HG03097 (cell line): Measurements from ENCODE around the gene DOCK8.

Source experiments
- ATAC-seq: cut with Tn5 transposase; IDR thresholded peaks from one replicate; pipeline ENCODE4 v1.9.1; 2021; ENCODE audit not compliant: unreplicated experiment, low FRiP score

The DOCK8 gene

DNA sequence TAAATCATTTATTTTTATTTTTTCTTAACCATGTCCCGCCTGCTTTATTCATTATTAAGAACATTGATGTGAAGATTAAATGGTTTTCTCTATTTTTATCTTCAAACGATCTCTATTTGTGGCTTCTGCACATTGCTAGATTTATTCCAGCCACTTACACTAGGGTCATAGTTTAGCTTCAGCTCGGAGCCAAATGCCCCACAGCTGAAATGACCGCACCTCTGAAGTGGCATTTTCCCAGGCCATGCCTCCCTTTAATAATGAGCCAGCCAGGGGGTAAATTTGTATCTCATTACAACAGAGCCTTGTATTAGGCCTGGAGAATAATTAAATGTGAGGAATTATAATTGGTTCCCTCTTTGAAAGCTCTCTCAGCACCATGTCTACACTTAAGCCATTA is 89.4 kb downstream of the DOCK8 start:
- no peak for ATAC-seq

DNA sequence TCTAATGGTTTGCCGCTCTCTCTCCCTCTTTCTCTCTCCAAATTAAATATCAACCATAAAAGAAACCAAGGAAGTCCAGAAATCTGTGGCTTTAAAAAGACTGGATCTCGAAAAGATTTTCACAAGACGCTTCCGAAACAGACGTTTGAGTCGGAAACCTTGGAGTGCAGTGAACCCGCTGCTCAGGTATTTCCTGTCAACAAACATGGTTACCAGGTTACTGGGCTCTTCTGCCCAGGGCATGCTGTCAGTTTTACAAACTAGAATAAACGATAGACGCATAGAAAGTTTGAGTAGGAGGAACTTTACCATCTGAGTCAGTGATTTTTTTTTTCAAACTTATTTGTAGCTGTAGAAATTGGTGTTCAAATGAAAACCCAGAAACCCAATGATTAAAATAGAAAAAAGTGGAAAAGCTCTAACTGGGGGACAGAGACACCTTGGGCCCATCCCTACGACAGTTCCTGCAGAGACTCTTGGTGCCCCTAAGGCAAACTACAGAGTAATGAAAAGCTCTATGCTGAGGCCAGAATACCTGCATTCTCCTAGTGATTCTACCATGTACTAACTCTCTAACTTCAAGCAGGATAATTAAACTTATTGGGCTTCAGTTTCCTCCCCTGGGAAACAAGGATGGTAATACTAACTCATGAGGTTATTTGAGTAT is 90.0 kb downstream of the DOCK8 start:
- ATAC-seq: no peak

DNA sequence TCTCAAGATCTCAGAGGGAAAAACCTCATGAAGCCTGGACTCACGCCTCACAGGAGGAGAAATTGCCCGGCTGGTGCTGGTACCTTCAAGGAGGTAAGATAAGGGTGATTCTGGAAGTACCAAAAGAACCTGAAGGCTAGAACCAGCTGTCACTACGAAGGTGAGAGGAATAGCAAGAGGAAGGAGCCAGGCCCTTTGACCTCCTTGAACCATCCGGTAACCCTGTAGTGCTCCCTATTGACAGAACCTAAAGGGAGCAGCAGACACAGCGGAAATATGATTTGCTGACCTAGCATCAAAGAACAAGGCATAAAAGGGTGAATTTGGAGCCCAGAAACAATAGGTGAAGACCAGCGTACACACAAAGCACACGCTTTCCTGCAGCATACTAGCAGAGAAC is 92.2 kb downstream of the DOCK8 start:
- ATAC-seq: no peak

DNA sequence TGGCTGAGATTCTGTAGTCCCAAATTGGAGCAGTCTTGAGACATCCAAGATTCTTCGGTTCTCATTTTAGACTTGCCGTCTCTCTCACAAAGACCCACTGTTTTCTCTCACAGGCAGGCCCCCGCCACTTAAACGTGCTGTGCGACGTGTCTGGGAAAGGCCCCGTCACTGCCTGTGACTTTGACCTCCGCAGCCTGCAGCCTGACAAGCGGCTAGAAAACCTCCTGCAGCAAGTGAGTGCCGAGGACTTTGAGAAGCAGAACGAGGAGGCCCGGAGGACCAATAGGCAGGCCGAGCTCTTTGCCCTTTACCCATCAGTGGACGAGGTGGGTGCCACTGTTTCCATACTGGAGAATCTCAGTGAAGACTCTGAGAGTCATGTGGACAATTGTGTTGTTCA is 97.2 kb downstream of the DOCK8 start:
- no peak for ATAC-seq

DNA sequence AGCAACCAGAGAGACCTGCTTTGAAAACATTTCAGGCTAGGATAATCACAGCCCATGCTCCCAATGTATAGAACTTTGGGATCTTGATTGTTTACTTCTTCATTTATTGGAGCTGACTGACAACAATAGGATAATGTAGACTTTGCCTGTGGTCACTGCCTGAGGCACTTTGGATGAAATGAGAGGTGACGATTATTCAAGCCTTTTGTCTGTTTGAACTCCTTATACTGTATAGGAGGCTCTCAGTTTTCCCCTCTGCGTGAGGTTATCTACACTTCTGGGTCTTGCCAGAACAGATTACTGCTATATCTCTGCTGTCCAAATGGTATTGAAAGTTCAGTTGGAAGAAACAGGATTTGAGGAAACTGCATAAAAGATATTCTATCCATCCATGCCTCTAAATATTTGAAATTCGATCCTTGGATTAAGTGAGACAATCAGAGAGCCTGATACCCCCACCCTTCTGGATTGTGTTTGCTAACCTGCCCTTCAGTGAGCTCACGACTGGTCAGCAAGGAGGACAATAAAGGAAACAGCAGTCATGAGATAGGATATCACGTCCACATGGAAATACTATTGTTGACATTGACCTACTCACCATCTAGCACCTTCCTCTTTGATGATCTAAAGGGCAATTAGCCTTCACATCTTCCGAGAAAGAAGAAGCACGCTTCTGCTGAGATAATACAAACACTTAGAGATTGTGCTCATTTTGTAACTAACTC is 98.1 kb downstream of the DOCK8 start:
- ATAC-seq: no peak

DNA sequence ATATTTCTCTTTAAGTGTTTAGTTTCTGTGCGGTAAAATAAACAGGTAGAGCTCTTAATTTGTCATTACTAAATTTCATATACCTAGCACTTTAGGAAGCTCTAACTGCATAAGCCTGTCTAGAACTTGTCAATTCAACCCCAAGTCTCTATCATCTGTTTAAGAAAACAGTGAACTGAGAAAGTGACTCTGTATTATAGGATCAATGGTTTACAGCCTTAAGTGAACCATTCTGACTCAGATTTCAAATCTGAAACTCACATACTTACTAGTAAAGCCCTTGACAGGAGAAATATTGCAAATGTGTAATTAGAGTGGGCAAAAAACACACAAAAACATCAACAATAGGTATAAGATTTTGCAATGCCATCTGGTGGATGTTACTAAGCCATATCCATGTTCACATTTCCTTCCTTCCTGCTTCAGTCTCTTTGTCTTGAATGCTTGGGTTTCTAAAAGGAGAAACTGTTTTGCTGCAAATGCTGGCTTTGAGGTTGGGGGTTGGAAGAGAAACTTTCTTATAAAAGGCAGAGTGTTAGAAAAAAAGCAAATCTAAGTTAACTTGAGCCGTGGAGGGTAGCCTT is 101.8 kb downstream of the DOCK8 start:
- no peak for ATAC-seq

DNA sequence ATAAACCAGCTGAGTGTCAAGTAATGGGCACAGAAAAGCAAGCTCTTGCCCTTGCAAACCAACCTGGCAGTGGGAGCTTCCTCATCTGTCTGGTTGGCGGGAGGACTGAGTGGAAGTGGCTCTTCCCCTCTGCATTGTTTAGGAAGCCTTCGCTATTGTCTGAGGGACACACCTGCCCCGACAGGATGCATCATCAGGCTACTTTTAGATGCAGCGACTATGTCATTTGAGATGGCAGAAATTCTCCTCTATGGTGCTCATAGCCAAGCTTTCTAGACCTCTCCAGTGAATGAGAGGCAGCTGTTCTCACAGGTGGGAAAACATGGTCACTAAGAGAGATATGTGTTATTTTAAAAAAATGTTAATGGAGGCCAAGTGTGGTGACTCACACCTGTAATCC is 104.0 kb downstream of the DOCK8 start:
- ATAC-seq: no peak

DNA sequence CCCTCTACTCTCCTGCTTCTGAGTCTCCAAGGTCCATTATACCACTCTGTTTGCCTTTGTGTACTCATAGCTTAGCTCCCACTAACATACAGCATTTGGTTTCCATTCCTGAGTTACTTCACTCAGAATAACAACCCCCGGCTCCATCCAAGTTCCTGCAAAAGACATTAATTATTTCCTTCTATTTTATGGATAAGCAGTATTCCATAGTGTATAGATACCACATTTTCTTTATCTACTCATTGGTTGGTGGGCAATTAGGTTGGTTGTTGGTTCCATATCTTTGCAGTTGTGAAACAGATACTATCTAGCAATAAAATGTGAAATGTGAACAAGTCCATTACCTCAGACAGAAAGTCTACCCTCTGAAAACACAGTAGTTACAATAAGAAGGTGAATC is 110.3 kb downstream of the DOCK8 start:
- no peak for ATAC-seq

DNA sequence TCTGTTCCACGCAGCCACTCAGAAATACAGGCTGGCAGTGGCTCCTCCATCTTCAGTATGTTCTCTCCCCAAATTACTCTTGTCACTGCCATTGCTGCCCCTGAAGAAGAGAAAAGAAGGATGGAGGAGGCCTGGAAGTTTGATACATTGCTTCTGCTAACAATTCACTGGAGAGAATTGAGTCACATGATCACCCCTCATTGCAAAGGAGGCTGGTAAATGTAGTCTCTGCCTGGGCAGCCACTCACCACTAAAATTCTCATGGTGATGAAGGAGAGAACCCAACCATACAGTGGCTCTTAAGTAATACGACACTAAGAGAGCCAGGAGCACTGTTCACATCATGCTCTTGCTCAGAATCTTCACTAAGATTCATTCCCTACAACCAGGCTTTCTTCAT is 112.0 kb downstream of the DOCK8 start:
- ATAC-seq: no peak

DNA sequence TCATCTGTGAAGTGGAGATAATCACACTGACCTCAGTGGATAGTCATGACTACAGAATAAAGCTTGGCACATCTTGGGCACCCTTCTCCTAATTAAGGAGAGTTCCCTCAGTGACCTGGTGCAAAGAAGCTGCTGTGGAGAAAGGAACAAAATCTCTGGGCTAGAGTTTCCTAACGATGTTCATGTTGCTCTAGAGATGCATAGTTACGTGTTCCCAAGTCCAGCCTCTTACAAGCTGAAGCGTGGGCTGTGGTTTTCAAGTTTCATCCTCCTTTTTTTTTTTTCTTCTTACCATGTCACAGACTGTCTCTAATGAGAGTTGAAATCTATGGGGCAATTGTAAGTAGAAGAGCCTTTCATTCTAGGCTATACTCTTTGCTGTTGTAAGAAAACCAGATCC is 113.8 kb downstream of the DOCK8 start:
- ATAC-seq: no peak

DNA sequence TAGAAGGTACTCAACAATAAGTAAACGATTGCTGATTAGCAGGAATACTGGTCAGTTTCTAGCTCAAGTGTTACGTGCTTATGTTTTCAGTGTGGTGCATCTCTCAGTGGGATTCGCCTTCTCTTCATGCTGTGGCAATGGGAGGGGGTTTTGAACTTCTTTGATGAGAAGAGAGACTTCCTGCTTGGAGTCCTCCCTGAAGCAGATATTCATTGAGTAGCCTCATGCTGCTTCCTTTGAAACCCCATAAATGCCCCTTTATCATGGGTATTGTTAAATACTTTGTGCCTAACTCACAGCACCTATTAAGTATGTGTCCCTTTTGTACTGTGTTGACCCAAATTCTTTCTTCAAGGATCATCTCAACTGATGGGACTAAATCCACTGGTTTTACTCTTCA is 116.5 kb downstream of the DOCK8 start:
- ATAC-seq: no peak

DNA sequence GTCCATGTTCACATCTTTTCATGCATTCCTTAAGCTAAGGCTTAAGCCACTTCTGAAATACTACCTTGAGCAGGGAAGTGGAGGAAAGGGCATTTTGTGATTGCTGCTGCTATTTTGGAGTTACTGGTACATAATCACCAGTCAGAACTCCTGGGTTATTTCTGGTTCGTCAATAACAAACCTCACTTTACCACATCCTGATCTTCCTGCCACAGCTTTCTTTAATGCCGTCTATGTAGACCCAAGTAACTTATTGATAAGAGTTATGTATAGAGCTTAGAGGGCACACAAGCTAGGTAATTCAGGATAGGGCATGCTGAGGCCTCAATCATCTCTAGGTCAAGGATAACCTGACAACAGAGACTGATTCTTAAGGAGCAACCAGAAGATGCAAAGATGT is 120.7 kb downstream of the DOCK8 start:
- ATAC-seq: no peak

DNA sequence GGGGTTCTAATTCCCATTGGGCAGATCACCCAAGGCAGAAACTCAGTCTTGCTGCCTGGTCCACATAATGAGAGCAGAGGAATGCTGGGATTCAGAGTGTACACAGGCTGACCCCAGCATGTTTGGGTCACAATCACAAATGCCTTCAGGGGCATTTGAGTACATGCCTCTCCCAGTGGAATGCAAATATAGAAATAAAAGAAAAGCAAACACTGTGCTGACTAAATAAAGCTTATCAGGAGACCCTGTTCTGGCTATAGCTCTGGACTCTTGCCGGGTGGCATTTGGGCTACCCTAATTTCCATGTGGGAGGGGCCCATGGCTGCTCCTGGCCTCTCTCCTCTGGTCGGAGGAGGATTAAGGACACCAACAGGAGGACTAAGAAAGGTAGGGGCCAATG is 121.4 kb downstream of the DOCK8 start:
- no peak for ATAC-seq

DNA sequence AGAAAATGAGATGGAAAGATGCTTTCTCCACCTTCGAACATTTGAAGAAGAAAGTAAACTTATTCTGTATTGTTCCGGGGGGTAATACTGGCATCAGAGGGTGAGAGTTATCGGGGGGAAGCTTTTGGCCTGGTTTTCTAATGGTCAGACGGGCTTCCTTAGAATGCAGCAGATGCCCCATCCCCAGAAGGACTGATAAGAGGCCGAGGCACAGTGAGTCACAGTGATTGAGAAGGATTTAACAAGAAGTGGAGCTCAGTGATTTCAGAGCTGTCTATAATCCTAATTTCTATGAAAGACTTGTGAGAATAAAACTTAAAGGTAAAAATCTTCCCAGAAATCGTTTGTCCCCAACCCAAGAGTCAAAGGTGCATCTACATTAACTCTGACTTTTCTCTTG is 123.9 kb downstream of the DOCK8 start:
- no peak for ATAC-seq

DNA sequence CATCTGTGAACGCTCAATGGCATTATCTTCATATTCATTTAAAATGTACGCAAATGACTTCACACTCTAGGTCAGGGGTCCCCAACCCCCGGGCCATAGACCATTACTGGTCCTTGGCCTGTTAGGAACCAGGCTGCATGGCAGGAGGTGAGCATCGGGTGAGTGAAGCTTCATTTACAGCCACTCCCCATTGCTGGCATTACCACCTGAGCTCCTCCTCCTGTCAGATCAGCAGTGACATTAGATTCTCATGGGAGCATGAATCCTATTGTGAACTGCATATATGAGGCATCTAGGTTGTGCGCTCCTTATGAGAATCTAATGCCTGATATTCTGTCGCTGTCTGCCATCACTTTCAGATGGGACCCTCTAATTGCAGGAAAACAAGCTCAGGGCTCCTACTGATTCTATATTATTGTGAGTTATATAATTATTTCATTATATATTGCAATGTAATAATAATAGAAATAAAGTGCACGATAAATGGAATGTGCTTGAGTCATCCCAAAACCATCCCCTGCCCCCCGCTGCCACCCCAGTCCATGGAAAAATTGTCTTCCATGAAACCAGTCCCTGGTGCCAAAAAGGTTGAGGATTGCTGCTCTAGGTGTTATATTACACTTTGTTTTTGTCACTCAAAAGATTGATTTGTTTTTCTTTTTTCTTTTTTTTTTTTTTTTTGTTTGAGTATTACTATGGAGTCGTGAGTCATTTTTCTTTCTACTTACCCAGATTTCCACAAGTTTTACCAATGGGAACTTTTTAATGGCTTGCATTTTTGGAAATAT is 127.2 kb downstream of the DOCK8 start:
- ATAC-seq: no peak

DNA sequence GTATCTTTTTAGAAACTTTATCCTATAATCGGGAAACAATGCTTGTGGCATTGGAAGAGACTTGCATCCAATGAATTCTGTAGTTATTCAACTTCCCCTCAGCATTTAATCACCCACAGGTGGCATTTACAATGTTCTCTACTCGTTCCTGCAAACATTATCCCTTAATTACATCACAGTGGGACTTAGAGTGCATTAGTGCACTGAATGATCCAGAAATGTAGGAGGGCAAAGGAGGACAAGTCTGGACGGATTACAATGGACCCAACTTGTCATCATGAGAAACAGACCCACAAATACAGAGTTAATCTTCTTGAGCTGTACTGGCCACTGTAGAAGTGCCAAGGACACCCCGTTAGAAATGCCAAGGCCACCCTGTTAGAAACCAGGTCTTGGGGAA is 129.1 kb downstream of the DOCK8 start:
- no peak for ATAC-seq

DNA sequence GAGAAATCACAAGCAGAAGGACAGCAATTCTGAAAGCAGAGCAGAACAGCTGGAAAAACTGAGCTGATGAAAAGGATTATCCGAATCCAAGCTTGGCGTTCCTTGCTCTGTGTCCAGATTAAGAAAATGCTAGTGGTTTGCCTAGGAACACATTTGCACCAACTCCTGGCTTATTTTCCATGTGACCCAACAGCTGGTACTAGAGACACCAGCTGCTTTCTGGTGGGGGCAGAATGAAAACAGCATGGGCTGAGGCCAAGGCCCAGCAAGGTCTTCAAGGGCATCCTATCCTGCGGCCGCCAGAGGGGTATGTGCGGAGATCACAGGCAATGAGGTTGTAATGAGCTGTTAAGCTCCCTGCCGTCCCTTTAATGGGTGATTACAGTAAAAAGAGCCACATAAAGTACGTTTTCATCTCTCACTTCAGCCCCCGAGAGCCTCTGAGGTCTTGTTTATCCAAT is 131.5 kb downstream of the DOCK8 start:
- ATAC-seq: no peak

DNA sequence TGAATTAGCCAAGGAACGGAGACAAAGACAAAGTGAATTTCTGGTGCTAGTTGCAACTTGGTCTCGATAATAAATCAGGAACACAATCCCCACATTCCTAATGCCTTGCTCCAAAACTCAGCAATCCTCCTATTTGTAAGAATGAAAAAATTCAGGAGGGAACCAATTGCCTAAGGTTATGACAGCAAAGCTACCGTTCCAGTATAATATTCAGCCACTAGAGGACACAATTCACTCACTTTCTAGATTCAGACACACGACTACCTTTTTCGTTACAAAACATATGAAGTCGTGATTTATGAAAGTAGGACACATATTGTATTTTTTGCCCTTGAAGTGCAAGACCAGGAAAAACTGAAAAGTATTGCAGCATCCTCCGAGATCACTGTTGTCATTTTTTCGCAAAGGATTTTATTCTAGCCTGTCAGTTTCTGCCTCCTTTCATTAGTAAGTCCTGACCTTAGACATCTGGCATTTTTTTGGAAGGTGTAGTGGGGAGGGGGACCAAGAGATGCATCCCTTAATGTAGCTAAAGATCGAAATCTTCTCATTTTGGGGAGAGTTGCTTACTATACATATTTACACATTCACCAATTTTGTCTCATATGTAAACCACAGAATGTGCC is 133.1 kb downstream of the DOCK8 start:
- no peak for ATAC-seq

DNA sequence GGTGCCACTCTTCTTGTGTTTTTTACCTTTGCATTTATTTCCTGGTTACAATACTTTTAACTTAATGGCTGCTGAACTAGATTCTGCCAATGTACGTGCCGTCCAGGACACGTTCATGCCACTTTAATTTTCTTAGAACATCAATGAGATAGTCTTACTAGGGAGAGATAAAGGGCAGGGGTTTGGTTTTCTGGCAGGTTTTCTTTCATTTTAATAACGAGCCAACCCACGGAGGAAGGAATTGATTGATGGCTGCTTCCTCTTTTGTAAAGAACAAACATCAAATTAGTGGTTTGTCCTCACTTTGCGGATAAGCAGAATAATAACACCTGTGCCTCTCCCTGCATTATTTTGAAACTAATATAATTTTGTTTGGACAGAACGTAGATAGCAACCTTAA is 135.7 kb downstream of the DOCK8 start:
- ATAC-seq: no peak

DNA sequence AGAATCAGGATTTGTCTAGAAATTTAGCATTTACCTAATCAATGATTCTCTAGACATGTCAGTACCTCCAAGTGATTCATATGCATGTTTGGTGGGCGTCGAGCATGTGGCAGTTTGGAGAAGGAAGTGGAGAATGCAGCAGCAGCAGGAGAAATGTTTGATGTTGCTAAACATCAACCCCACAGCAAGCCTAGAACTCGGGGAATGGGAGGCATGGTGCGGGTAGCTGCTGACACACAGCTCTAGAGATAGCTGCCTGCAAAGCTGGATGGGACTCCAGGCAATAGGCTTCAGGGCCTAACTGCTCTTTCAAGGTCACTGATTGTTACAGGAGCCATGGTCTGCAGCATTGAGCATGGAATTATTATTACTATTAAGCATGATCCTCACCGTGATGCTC is 137.3 kb downstream of the DOCK8 start:
- no peak for ATAC-seq

DNA sequence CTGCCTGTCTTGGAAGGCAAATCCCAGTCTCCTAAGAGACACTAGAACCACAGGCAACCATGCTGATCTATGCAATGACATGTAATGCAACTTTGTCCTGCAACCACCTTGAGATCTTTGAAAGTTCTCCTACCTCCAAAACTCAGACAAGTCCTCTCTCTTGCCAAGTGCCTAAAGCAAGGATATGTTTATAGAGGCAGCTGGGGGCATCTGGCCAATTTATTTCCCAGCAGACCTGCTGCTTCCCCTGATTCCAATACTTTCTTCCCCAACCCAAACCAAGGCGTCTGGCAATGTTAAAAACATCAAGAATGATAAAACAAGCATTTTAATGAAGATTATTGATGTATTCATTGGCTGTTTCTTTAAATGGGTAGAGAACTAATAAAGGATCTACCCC is 138.4 kb downstream of the DOCK8 start:
- ATAC-seq: no peak
